ENCODE measurements around the gene FABP1.

The FABP1 gene

GRCh38 chr2:88127888-88128653, at the start of gene FABP1:
Gene FABP1 (minus strand): TSS chr2:88128062. CDS start chr2:88128017, 45 bp downstream.
- no peak for DNase-seq (ENCODE audit: low read depth)

DNA sequence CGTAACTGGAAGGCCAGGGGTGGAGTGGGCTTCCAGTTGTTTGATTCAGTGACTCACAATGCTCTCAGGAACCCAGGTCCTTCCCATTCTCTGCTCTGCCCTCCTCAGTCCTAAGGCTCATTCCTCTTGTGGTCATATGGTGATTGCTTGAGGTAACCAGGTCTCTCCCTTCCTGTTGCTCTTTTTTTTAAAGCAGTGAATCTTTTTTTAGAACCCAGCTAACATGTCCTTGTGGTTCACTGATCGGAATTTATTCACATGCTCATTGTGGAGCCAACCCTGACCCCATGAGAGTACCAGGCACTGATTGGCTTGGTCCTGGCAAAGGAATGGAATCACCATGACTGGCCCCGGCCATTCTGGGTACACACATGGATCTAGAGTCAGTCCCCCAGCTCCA, 49.7 kb upstream of the FABP1 start:
- DNase-seq (ENCODE audit: low read depth): no peak

GRCh38 chr2:88176352-88176984, 48.6 kb upstream of the FABP1 start:
- no peak for DNase-seq (ENCODE audit: low read depth)

DNA sequence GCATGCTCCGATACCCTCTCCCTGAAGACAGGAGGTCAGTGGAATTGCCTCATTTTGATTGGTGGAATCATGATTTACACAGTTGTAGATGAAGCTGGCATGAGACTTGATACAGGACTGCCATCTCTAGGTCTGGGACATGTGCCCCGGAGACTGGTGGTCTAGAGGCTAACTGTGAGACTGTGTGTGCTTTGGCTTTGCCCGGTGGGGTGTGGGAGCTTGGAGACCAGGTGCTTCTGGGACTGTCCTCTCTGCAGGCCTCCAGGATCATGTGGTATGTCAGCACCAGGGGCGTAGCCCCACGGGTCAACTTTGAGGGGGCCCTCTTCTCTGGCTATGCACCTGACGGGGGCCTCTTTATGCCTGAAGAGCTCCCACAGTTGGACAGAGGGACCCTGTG, 45.0 kb upstream of the FABP1 start:
- DNase-seq (ENCODE audit: low read depth): no peak

DNA sequence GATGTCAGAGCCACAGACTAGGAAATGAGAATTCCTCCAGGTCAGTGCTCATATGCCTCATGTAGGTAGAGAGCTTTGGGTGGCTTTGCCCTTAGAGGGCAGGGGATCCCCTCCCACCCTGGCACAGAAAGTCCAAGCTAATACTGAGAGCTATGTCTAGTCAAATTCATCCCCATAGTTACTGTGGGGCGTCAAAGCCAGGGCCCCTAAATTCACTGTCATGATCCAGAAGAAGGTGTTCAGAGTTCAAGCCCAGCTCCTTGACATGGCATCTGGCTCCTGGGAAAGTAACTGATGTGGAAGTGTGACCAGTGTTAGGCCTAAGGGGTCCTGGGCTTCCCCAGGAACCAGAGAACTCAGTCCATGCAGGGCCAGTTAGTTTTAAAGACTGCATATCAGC, 44.1 kb upstream of the FABP1 start:
- no peak for DNase-seq (ENCODE audit: low read depth)

DNA sequence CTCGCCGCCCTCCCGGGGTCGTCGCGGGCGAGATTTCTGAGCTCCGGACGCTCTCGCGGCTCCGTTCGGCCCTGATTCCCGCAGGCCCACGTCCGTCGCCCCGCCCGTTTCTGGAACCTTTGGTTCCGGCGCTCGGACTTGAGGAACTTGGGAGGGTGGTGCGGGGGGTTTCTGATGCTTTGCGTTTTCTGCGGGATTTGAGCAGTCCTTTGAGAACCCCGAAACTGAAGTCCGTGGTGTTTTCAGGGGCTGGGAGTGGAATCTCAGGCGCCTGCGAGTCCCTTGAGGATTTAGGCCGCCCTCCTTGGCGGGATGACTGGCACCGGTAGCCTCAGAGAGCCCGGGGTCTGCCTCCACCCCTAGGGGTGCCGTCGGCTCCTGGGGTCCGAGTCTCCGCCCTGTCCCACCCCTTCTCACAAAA, 42.6 kb upstream of the FABP1 start:
- no peak for DNase-seq (ENCODE audit: low read depth)

DNA sequence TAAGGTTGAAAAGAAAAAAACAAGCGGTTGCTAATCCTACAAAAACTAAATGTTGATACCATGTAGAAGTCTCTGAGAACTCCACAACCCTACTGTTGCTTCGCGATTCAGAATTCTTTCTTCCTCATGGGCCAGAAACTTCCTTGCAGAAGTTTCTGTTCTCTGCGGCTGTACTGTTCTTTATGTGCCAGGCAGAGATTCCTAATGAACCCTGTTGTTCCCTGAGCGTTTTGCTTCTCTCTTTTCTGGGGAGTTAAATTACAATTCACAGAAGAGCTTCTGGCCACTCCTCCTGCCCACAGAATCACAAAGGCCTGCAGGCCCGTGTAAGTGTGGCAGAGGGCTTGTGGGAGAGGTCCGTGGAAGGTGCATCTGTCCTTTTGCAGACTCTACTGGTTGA, 40.5 kb upstream of the FABP1 start:
- no peak for DNase-seq (ENCODE audit: low read depth)

DNA sequence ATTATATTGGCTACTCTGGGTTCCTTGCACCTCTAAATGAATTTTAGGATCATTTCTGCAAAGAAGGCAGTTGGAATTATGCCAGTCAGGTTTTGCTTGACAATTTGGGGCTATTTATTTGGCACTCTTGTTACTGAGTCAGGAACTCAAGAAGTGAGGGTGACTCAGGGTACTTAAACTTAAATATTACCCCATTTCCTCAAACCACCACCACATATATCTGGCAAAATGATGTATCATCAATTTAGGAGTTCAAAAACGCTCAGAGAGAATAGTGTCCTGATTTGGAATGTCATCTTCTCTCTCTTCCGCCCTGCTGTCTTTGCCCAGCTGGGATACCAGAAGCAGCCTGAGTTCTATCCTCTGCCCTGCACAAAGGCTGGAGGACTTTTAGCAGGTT, 39.9 kb upstream of the FABP1 start:
- DNase-seq (ENCODE audit: low read depth): no peak

DNA sequence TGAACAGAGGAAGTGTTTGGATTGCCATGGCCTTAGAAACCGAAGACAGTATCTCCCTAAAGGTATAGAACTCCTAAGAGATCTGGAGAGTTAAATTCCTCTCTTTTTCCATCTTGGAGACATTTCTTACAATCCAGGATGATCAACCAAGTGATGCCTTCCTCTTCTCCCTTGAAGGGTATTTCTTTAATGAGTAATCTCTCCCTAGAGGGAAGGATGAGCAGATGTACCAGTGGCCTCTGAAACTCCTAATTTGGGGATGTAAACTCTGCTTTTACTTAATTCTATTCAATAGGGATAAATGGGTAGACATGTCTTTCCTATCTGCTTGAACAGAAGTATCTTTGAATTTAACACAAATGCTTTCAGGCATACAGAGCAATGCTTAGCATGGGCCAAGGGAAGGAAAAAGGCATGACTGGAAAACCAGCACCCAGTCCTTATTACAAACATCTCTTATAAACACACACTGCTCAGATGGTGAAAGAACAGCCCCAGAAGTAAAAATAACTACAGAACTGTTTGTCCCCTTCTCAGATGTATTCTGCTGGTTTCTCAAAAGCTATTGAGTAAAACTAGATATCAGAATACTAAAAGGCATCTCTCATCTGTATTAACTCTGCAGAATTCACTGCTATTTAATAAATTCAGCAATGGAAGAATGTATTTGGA, 37.6 kb upstream of the FABP1 start:
- no peak for DNase-seq (ENCODE audit: low read depth)

GRCh38 chr2:88161446-88162244, 33.8 kb upstream of the FABP1 start:
- DNase-seq (ENCODE audit: low read depth): no peak

GRCh38 chr2:88160517-88160916, 32.7 kb upstream of the FABP1 start:
- DNase-seq (ENCODE audit: low read depth): no peak

GRCh38 chr2:88159955-88160415, 32.1 kb upstream of the FABP1 start:
- DNase-seq (ENCODE audit: low read depth): no peak

GRCh38 chr2:88159481-88159880, 31.6 kb upstream of the FABP1 start:
- DNase-seq (ENCODE audit: low read depth): no peak

DNA sequence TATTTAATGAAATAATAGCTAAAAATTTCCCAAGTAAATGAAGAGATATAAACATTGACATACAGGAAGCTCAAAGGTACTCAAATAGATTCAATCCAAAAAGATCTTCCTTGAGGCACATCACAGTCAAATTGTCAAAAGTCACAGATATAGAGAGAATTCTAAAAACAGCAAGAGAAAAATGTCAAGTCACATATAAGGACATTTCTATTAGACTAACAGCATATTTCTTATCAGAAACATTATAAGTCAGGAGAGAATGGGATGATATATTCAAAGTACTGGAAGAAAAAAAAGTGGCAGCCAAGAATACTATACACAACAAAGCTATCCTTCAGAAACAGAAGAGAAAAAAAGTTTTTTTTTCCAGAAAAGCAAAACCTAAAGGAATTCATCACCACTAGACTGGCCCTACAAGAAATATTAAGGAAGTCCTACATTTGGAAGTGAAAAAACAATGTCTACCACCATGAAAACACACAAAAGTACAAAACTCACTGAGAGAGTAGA, 21.1 kb upstream of the FABP1 start:
- no peak for DNase-seq (ENCODE audit: low read depth)

GRCh38 chr2:88147145-88147544, 19.3 kb upstream of the FABP1 start:
- no peak for DNase-seq (ENCODE audit: low read depth)

DNA sequence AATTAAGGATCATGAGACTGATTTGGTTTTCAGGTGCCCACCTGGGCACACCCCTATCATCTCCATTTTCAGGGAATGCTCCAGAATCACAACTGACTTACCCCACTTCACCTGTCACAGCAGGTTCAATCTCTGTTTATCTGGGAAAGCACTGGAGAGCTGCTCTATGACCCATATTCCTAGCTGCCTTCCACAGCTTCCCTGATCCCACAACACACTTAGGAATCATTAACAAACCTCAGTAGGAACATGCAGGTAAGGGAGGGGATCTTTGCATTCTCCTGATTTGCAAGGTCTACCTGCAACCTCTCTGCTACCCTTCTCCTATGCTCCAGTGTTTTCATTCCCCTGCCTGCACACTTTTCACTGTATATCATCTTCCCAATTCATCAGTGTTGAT, 18.7 kb upstream of the FABP1 start:
- no peak for DNase-seq (ENCODE audit: low read depth)

DNA sequence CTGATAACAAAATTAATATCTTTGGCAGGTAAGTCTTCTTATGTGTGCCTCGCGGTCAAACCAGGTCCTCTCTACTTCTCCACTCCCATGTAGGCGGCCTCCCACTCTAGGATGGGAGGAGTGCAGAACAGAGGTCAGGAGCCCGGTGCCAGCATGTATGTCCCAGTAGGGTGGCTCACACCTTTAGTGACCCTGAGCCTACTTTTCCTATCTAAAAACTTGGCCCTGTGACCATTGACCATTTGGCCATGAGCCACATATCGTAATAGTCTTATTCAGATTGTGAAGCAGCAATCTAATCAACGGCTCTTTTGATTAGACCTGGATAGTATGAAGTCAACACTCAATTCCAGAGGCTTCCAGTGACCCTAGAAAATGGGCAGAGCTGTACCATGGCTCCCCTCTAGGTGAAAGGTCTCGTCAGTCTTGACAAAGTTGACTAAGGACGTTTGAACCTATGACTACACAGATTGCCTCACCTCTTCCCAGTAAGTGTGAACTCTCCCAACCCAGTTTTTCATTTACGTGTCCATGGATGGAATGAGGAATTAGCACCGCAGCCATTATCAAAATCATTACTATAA, 17.1 kb upstream of the FABP1 start:
- DNase-seq (ENCODE audit: low read depth): no peak

GRCh38 chr2:88144271-88144670, 16.4 kb upstream of the FABP1 start:
- DNase-seq (ENCODE audit: low read depth): no peak

DNA sequence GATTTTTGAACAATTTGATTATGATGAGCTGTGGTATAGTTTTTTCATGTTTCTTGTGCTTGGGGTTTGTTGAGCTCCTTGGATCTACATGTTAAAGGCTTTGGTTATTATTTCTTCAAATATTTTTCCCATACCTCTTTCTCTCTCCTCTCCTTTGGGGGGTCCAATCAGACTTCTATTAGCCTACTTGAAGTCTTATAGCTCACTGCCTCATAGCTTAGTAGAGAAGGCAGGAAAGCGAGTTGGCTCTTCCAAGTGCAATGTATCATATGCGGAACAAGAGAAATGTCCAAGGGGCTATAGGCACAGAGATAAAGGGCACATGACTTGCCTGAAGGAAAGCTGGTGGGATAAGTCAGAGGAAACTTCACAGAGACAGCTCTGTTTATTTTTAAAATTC, 14.1 kb upstream of the FABP1 start:
- DNase-seq (ENCODE audit: low read depth): no peak

- no peak for DNase-seq (ENCODE audit: low read depth)
Observed at GRCh38 chr2:88139804-88140203, 11.9 kb upstream of the FABP1 start.

GRCh38 chr2:88139203-88139702, 11.4 kb upstream of the FABP1 start:
- no peak for DNase-seq (ENCODE audit: low read depth)

DNA sequence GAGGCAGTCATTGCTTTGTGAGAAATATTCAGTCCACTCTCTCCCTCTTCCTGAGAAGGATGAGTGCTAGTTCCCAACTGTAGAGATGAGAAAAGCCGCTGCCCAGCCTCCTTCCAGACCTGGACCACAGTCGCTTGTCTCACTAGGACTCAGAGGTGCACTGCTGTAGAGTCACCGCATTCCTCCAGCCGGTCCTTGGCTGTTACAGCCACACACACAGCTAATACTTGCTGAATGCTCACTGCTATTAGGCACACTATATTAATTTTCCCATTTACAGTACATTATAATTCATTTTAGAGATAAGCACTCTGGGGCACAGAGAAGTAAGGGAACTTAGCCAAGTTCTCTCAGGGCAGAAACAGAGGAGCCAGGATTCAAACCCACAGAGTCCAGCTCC, 10.0 kb upstream of the FABP1 start:
- DNase-seq (ENCODE audit: low read depth): no peak
